ENCODE results near the gene SCTR.

The SCTR gene

GRCh38 chr2:119431155-119431975 lies 92.9 kb downstream of the SCTR start, which contains the start of gene TMEM37:
TSS of gene TMEM37 (plus strand) at chr2:119431854. CDS start at chr2:119431904, 50 bp downstream.
- DNase-seq (ENCODE audit: low spot score): peak; percentile 45

- DNase-seq (ENCODE audit: low spot score): no peak
These were observed 94.2 kb downstream of the SCTR start for GRCh38 chr2:119430023-119430498.

- DNase-seq (ENCODE audit: low spot score): no peak
These were observed 94.9 kb downstream of the SCTR start for GRCh38 chr2:119429225-119429981.

GRCh38 chr2:119428488-119429224 lies 95.6 kb downstream of the SCTR start:
- no peak for DNase-seq (ENCODE audit: low spot score)

GRCh38 chr2:119427756-119428155 lies 96.5 kb downstream of the SCTR start:
- no peak for DNase-seq (ENCODE audit: low spot score)

- no peak for DNase-seq (ENCODE audit: low spot score)
These were observed 97.4 kb downstream of the SCTR start for GRCh38 chr2:119426801-119427395.

- no peak for DNase-seq (ENCODE audit: low spot score)
These were observed 97.9 kb downstream of the SCTR start for GRCh38 chr2:119426396-119426675.

GRCh38 chr2:119425620-119426395 lies 98.5 kb downstream of the SCTR start:
- no peak for DNase-seq (ENCODE audit: low spot score)

GRCh38 chr2:119425119-119425405 lies 99.2 kb downstream of the SCTR start:
- no peak for DNase-seq (ENCODE audit: low spot score)

- DNase-seq (ENCODE audit: low spot score): no peak
These were observed 99.8 kb downstream of the SCTR start for GRCh38 chr2:119424284-119425118.

- DNase-seq (ENCODE audit: low spot score): no peak
These were observed 100.5 kb downstream of the SCTR start for GRCh38 chr2:119423811-119424210.

- no peak for DNase-seq (ENCODE audit: low spot score)
These were observed 101.2 kb downstream of the SCTR start for GRCh38 chr2:119423108-119423444.

- no peak for DNase-seq (ENCODE audit: low spot score)
These were observed 101.7 kb downstream of the SCTR start for GRCh38 chr2:119422360-119423107.

GRCh38 chr2:119421741-119422140 lies 102.5 kb downstream of the SCTR start:
- no peak for DNase-seq (ENCODE audit: low spot score)

GRCh38 chr2:119421304-119421703 lies 103.0 kb downstream of the SCTR start:
- DNase-seq (ENCODE audit: low spot score): no peak

GRCh38 chr2:119419803-119420508 lies 104.3 kb downstream of the SCTR start:
- DNase-seq (ENCODE audit: low spot score): no peak

- no peak for DNase-seq (ENCODE audit: low spot score)
These were observed 105.2 kb downstream of the SCTR start for GRCh38 chr2:119419065-119419464.

- no peak for DNase-seq (ENCODE audit: low spot score)
These were observed 106.4 kb downstream of the SCTR start for GRCh38 chr2:119417908-119418307.

GRCh38 chr2:119416299-119416923 lies 107.9 kb downstream of the SCTR start:
- DNase-seq (ENCODE audit: low spot score): no peak

All from SK-N-DZ (cell line).